Measurements from ENCODE around the gene CX3CR1.

Gene CX3CR1

GRCh38 chr3:39279745-39280517, at the start of gene CX3CR1:
Gene CX3CR1 (minus strand): TSS chr3:39280036. CDS start chr3:39266509, 13,527 bp downstream.
- no peak for DNase-seq (ENCODE audit: low read depth)
- TF ChIP-seq, protein P1, sequence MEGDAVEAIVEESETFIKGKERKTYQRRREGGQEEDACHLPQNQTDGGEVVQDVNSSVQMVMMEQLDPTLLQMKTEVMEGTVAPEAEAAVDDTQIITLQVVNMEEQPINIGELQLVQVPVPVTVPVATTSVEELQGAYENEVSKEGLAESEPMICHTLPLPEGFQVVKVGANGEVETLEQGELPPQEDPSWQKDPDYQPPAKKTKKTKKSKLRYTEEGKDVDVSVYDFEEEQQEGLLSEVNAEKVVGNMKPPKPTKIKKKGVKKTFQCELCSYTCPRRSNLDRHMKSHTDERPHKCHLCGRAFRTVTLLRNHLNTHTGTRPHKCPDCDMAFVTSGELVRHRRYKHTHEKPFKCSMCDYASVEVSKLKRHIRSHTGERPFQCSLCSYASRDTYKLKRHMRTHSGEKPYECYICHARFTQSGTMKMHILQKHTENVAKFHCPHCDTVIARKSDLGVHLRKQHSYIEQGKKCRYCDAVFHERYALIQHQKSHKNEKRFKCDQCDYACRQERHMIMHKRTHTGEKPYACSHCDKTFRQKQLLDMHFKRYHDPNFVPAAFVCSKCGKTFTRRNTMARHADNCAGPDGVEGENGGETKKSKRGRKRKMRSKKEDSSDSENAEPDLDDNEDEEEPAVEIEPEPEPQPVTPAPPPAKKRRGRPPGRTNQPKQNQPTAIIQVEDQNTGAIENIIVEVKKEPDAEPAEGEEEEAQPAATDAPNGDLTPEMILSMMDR (conservative IDR thresholded peaks at IDR 0.05; ENCODE audit: low read depth, low read length), result no peak
- no peak within 1 kb of the TSS for H3K4me3 ChIP-seq (ENCODE audit: low read depth, low read length)

GRCh38 chr3:39329493-39329892, 49.7 kb upstream of the CX3CR1 start, which contains the start of gene CCR8:
Gene CCR8 (plus strand): TSS chr3:39329709. CDS start chr3:39332332, 2,623 bp downstream.
- no peak within 1 kb of the TSS for H3K4me3 ChIP-seq (ENCODE audit: low read depth, low read length)
- TF ChIP-seq, protein P1 (conservative IDR thresholded peaks at IDR 0.05; ENCODE audit: low read depth, low read length), result no peak
- no peak for DNase-seq (ENCODE audit: low read depth)

GRCh38 chr3:39327746-39328349, 48.0 kb upstream of the CX3CR1 start:
- H3K4me3 ChIP-seq (ENCODE audit: low read depth, low read length), result no peak overlapping the region
- TF ChIP-seq, protein P1 (conservative IDR thresholded peaks at IDR 0.05; ENCODE audit: low read depth, low read length), result no peak
- DNase-seq (ENCODE audit: low read depth), result no peak

DNA sequence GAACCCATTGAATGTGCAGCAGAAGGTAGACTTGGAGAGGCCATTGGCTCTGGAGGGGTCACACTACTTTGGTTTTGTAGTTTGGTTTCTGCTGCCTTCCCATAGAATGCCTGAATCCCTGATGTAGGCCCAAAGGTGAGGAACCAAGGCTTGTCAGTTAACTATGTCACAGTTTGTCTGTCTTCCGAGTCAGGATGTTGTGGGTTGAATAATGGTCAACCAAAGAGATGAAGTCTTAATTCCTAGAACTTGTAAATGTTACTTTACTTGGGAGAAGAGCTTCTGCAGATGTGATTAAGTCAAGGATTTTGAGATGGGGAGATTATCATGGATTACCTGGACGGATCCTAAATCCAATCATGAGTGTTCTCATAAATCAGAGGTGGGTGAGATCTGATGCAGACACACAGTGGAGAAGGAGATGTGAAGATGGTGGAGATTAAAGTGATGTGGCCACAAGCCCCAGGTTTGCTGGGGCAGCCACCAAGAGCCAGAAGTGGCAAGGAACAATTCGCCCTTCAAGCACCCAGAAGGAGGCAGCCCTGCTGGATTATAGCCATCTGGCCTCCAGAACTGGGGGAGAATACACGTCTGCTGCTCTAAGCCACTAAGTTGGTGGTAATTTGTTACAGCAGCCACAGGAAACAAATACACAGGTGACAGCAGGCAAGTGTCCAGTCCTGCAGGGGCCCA, 47.4 kb upstream of the CX3CR1 start:
- no peak overlapping the region for H3K4me3 ChIP-seq (ENCODE audit: low read depth, low read length)
- no peak for DNase-seq (ENCODE audit: low read depth)
- TF ChIP-seq, protein P1 (conservative IDR thresholded peaks at IDR 0.05; ENCODE audit: low read depth, low read length), result no peak

DNA sequence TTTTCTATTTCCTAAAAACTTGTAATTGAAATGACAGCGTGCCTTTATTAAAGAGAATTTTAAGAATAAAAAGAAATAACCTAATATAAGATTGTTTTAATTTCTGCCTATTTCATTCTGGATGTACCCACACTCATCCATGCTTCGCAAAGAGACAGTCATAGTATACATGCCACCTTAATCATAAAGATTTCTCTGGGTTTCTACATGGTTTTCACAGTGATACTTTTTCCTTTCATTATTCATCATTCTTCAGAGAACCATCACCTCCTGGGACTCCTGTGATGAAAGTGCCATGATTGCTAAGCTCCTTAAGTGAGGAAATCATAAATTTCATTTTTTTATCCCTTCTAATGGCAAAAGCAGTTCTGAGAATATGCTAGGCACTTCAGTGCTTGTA, 45.4 kb upstream of the CX3CR1 start:
- TF ChIP-seq, protein P1 (conservative IDR thresholded peaks at IDR 0.05; ENCODE audit: low read depth, low read length), result no peak
- no peak overlapping the region for H3K4me3 ChIP-seq (ENCODE audit: low read depth, low read length)
- no peak for DNase-seq (ENCODE audit: low read depth)

DNA sequence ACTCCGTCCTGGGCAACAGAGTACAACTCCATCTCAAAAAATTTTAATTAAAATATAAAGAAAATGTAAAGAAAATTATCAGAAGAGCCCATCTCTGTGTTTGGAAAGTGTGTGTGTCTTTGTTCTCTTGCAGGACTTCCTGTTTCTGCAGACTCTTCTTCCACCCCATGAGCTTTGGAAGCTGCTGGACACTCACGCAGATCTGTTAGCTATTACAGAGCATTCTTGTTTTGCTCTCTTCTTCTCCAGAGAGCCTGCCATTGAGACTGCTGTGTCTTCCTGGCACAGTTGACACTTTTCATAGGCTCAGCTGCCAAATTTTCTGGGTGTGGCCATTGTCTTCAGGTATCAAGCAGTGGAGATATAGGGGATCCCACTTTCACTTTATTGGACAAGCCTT, 43.7 kb upstream of the CX3CR1 start:
- no peak for DNase-seq (ENCODE audit: low read depth)
- no peak overlapping the region for H3K4me3 ChIP-seq (ENCODE audit: low read depth, low read length)
- TF ChIP-seq, protein P1 (conservative IDR thresholded peaks at IDR 0.05; ENCODE audit: low read depth, low read length), result no peak
